Panc1 (cell line): ENCODE measurements around the gene ARPC2. TPM values are rescaled to one million over a fixed set of nuclear protein-coding genes. Genes with fewer than 3 reads are reported as not detected.

ENCODE experiments used
- ATAC-seq: fragments of 200-7000 bp; cut with Tn5 transposase; 2 replicates; pipeline ENCODE4 v1.9.1; 2020; ENCODE audit warnings: mild to moderate bottlenecking, moderate library complexity
- BruUV-seq: library from RNA; stranded (reverse); fragments of 400-500 nt; replicated peaks from 2 replicates; lab custom pipeline; 2021; lab: Mats Ljungman, UMichigan
- CTCF ChIA-PET: fragments of 300-600 bp; sonication (Branson Sonifier 250); formaldehyde crosslinking; loops from one replicate; lab custom pipeline; 2022; ENCODE audit warnings: antibody characterized with exemption; lab: Charles Lee
- POLR2A ChIA-PET: fragments of 300-600 bp; sonication (Branson Sonifier 250); formaldehyde crosslinking; loops from one replicate; lab custom pipeline; 2022; ENCODE audit warnings: antibody characterized with exemption; lab: Charles Lee
- DNase-seq: peaks from one replicate; pipeline ENCODE4 v3.0.0-alpha.2; 2010; ENCODE audit warnings: low read depth, low spot score
- H3K27ac ChIP-seq: 2 replicates; pipeline ENCODE4 v1.5.1; 2011; ENCODE audit warnings: mild to moderate bottlenecking, low read length, inconsistent platforms
- H3K27me3 ChIP-seq: fragments of 200-500 bp; sonication (Bioruptor generic); 2 replicates; pipeline ENCODE4 v1.6.0; 2014; ENCODE audit warnings: low read length, inconsistent platforms; ENCODE audit not compliant: control insufficient read depth, insufficient read depth
- H3K36me3 ChIP-seq: fragments of 200-500 bp; sonication (Bioruptor generic); 2 replicates; pipeline ENCODE4 v1.5.1; 2014; ENCODE audit warnings: inconsistent platforms, mild to moderate bottlenecking, low read length, moderate library complexity; ENCODE audit not compliant: control insufficient read depth, insufficient read depth
- H3K4me1 ChIP-seq: 2 replicates; pipeline ENCODE4 v1.5.1; 2011; ENCODE audit warnings: inconsistent platforms, mild to moderate bottlenecking, low read length, moderate library complexity; ENCODE audit not compliant: control insufficient read depth, insufficient read depth
- H3K4me3 ChIP-seq, 2 experiments: 2 replicates each; pipeline ENCODE4 v1.5.1; 2011 to 2012; ENCODE audit warnings: low read depth in 2 of 2, low read length in 2 of 2, mild to moderate bottlenecking in 2 of 2, inconsistent platforms in 1 of 2, moderate library complexity in 1 of 2
- H3K9me3 ChIP-seq: fragments of 200-500 bp; sonication (Bioruptor generic); 2 replicates; pipeline ENCODE4 v1.5.1; 2014; ENCODE audit warnings: low read depth, mild to moderate bottlenecking, inconsistent platforms, low read length, moderate library complexity; ENCODE audit not compliant: control insufficient read depth, insufficient read depth
- CTCF ChIP-seq: fragments of 450-650 bp; IDR thresholded peaks from 2 replicates; pipeline ENCODE4 v1.5.1; 2017; ENCODE audit warnings: mild to moderate bottlenecking
- POLR2AphosphoS5 ChIP-seq: IDR thresholded peaks from 2 replicates; pipeline ENCODE4 v1.6.1; 2012; ENCODE audit warnings: mild to moderate bottlenecking, low read depth, low read length, moderate library complexity
- REST ChIP-seq, 2 experiments: IDR thresholded peaks; 2 replicates each; pipeline ENCODE4 v1.6.1; 2011 to 2012; ENCODE audit warnings: low read depth in 2 of 2, control low read depth in 1 of 2, low read length in 1 of 2, mild to moderate bottlenecking in 1 of 2, moderate library complexity in 1 of 2; ENCODE audit not compliant: insufficient read depth in 1 of 2
- SIN3A ChIP-seq: IDR thresholded peaks from 2 replicates; pipeline ENCODE4 v1.6.1; 2012; ENCODE audit warnings: low read depth, mild to moderate bottlenecking, low read length, moderate library complexity, borderline replicate concordance; ENCODE audit not compliant: insufficient read depth
- TCF7L2 ChIP-seq: IDR thresholded peaks from 2 replicates; pipeline ENCODE4 v1.6.1; 2011; ENCODE audit warnings: mild to moderate bottlenecking, low read depth, low read length, inconsistent platforms
- in situ Hi-C: cut with HindIII; loops from 2 replicates; pipeline ENCODE4 v1.10.0; 2016; ENCODE audit warnings: low sequenced_read_pairs, low pct_unique_long_range_greater_than_20kb
- intact Hi-C: fragments of 100-400 bp; cut with micrococcal nuclease; formaldehyde crosslinking; loops from one replicate; pipeline ENCODE4 v1.10.0; 2022; ENCODE audit not compliant: unreplicated experiment
- total RNA-seq: library from RNA; stranded (reverse); gene quantifications from one replicate; pipeline ENCODE4 v1.2.1, GENCODE V29; 2021; ENCODE audit not compliant: unreplicated experiment

The ARPC2 gene
- total RNA-seq, 1 experiment from 2014 or later = 248 TPM

- Histone ChIP-seq H3K4me3 (no peak overlapping the region), H3K36me3 (peaks cover 13% of the 10 kb centered on the region), H3K4me1 (peaks cover 12% of the 10 kb centered on the region), H3K27ac (no peak overlapping the region), H3K9me3 (no peaks in the 10 kb centered on the region), H3K27me3 (no peaks in the 10 kb centered on the region)
- ChIA-PET POLR2A (no interaction called here), CTCF (interaction anchor here (0.5 kb wide), 1 partner anchor 23 kb away, joined by 4 read pairs; no protein-coding TSS in a partner anchor)
- no TSS peak for BruUV-seq
- in situ Hi-C loops = no loop called here
- intact Hi-C loops = no loop called here
- ATAC-seq = no peak
- TF ChIP-seq TCF7L2 (no peak), REST (IDR thresholded peaks at IDR 0.05; ENCODE audit: insufficient read depth in 1 of 2, low read depth in 2 of 2, low read length in 1 of 2) (no peak), SIN3A (no peak), POLR2AphosphoS5 (no peak)
- no peak for DNase-seq
Measured at GRCh38 chr2:218266316-218266979, 49.5 kb downstream of the ARPC2 start.

- no peaks in the 10 kb centered on the region for H3K9me3 ChIP-seq
- no peak for DNase-seq
- no peak for ATAC-seq
- H3K4me1 ChIP-seq = peaks cover 11% of the 10 kb centered on the region
- in situ Hi-C loops (no loop called here), intact Hi-C loops (no loop called here)
- H3K27ac ChIP-seq = no peak overlapping the region
- TF ChIP-seq SIN3A (no peak), REST (IDR thresholded peaks at IDR 0.05; ENCODE audit: insufficient read depth in 1 of 2, low read depth in 2 of 2, low read length in 1 of 2) (no peak), TCF7L2 (no peak), CTCF (no peak), POLR2AphosphoS5 (no peak)
- H3K4me3 ChIP-seq = no peak overlapping the region
- no peaks in the 10 kb centered on the region for H3K27me3 ChIP-seq
- no TSS peak for BruUV-seq
- ChIA-PET POLR2A (no interaction called here), CTCF (no interaction called here)
- H3K36me3 ChIP-seq = peaks cover 13% of the 10 kb centered on the region
Measured at GRCh38 chr2:218267259-218267658, 50.3 kb downstream of the ARPC2 start.
